Neural cell (in vitro differentiated cells): ENCODE measurements around the gene SDHC.

Experiments
- EP300 ChIP-seq: fragments of 450-650 bp; conservative IDR thresholded peaks from 2 replicates; pipeline ENCODE4 v1.6.1; 2014; ENCODE audit warnings: antibody characterized with exemption, mild to moderate bottlenecking, moderate library complexity; ENCODE audit not compliant: poor library complexity, severe bottlenecking
- EZH2 ChIP-seq: fragments of 200-600, 300-800 bp; shearing (Covaris generic), sonication (generic); IDR thresholded peaks from 2 replicates; pipeline ENCODE4 v1.6.1; 2014; ENCODE audit warnings: antibody characterized with exemption, low read length, borderline replicate concordance, mild to moderate bottlenecking; ENCODE audit not compliant: insufficient read depth, poor library complexity, severe bottlenecking
- MXI1 ChIP-seq: fragments of 450-650 bp; conservative IDR thresholded peaks from 2 replicates; pipeline ENCODE4 v1.6.1; 2014; ENCODE audit warnings: antibody characterized with exemption, mild to moderate bottlenecking; ENCODE audit not compliant: poor library complexity, severe bottlenecking
- POLR2AphosphoS5 ChIP-seq: IDR thresholded peaks from 2 replicates; pipeline ENCODE4 v1.6.1; 2012
- RAD21 ChIP-seq: fragments of 450-650 bp; conservative IDR thresholded peaks from 2 replicates; pipeline ENCODE4 v1.6.1; 2014; ENCODE audit warnings: antibody characterized with exemption, mild to moderate bottlenecking, moderate library complexity
- SMC3 ChIP-seq: fragments of 450-650 bp; conservative IDR thresholded peaks from 2 replicates; pipeline ENCODE4 v1.6.1; 2014; ENCODE audit warnings: antibody characterized with exemption, mild to moderate bottlenecking, moderate library complexity; ENCODE audit not compliant: poor library complexity
- TF ChIP-seq, protein P1 (sequence below): fragments of 450-650 bp; IDR thresholded peaks from 2 replicates; pipeline ENCODE4 v1.5.1; 2014; ENCODE audit warnings: antibody characterized with exemption, mild to moderate bottlenecking, moderate library complexity; ENCODE audit not compliant: poor library complexity, severe bottlenecking
- TF ChIP-seq, protein P2 (sequence below): IDR thresholded peaks from 2 replicates; pipeline ENCODE4 v1.6.1; 2012; ENCODE audit warnings: borderline replicate concordance

DNA sequence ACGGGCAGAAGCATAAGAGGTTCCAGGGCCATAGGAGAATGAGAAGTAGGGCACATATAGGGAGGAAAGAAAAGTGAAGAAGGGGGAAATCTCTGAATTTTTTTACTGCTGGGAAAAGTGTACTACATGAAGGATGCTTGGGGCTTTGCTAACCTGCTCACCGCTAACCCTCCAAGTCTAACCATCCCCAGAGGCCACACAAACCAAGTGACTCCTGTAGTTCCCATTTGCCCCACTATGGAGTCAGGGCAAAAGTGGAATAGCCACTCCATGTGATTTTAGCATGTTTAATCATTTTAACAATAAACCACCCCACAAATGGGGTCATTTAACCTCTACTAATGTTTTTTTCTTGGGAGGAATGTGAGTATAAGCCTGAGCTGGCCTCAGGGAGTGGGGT is 29.1 kb upstream of the SDHC start:
- TF ChIP-seq, protein P1, sequence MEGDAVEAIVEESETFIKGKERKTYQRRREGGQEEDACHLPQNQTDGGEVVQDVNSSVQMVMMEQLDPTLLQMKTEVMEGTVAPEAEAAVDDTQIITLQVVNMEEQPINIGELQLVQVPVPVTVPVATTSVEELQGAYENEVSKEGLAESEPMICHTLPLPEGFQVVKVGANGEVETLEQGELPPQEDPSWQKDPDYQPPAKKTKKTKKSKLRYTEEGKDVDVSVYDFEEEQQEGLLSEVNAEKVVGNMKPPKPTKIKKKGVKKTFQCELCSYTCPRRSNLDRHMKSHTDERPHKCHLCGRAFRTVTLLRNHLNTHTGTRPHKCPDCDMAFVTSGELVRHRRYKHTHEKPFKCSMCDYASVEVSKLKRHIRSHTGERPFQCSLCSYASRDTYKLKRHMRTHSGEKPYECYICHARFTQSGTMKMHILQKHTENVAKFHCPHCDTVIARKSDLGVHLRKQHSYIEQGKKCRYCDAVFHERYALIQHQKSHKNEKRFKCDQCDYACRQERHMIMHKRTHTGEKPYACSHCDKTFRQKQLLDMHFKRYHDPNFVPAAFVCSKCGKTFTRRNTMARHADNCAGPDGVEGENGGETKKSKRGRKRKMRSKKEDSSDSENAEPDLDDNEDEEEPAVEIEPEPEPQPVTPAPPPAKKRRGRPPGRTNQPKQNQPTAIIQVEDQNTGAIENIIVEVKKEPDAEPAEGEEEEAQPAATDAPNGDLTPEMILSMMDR: no peak
- TF ChIP-seq RAD21 (no peak), EZH2 (no peak), EP300 (no peak), SMC3 (no peak), POLR2AphosphoS5 (no peak), MXI1 (no peak)
- TF ChIP-seq, protein P2, sequence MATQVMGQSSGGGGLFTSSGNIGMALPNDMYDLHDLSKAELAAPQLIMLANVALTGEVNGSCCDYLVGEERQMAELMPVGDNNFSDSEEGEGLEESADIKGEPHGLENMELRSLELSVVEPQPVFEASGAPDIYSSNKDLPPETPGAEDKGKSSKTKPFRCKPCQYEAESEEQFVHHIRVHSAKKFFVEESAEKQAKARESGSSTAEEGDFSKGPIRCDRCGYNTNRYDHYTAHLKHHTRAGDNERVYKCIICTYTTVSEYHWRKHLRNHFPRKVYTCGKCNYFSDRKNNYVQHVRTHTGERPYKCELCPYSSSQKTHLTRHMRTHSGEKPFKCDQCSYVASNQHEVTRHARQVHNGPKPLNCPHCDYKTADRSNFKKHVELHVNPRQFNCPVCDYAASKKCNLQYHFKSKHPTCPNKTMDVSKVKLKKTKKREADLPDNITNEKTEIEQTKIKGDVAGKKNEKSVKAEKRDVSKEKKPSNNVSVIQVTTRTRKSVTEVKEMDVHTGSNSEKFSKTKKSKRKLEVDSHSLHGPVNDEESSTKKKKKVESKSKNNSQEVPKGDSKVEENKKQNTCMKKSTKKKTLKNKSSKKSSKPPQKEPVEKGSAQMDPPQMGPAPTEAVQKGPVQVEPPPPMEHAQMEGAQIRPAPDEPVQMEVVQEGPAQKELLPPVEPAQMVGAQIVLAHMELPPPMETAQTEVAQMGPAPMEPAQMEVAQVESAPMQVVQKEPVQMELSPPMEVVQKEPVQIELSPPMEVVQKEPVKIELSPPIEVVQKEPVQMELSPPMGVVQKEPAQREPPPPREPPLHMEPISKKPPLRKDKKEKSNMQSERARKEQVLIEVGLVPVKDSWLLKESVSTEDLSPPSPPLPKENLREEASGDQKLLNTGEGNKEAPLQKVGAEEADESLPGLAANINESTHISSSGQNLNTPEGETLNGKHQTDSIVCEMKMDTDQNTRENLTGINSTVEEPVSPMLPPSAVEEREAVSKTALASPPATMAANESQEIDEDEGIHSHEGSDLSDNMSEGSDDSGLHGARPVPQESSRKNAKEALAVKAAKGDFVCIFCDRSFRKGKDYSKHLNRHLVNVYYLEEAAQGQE: no peak
